Measurements from ENCODE around the gene TFPI2. TPM values are rescaled to one million over a fixed set of nuclear protein-coding genes. Genes with fewer than 3 reads are reported as not detected.

Gene TFPI2
- total and polyA plus RNA-seq, 4 donors: 1.4 to 9.1 (median 3.6) TPM

- DNase-seq (ENCODE audit: low spot score): peak; percentile 46
- H3K4me1 ChIP-seq (ENCODE audit: control insufficient read depth in 4 of 4, insufficient read depth in 4 of 4, low read length in 3 of 4): peaks cover 0 to 9% (median 4%) of the 10 kb centered on the region in 4 donors
- 7% methylated on average over 39 of the region's 39 CpGs for WGBS
- peak within 1 kb of the TSS; percentile 64 to 76 for H3K27ac ChIP-seq (ENCODE audit: low read depth in 1 of 2, low read length in 2 of 2)
- TF ChIP-seq CTCF (IDR thresholded peaks at IDR 0.05; ENCODE audit: low read depth, low read length, missing input control) (no peak), RAD21 (IDR thresholded peaks at IDR 0.05) (no peak), GABPA (IDR thresholded peaks at IDR 0.05 in 1 of 2, conservative IDR thresholded peaks at IDR 0.05 in 1 of 2) (no peak), YY1 (IDR thresholded peaks at IDR 0.05) (peak; percentile 29), FOXA2 (IDR thresholded peaks at IDR 0.05) (no peak), SP1 (IDR thresholded peaks at IDR 0.05) (peak; percentile 9), TAF1 (conservative IDR thresholded peaks at IDR 0.05) (peak; percentile 27), FOXA1 (IDR thresholded peaks at IDR 0.05) (no peak), NR2F2 (IDR thresholded peaks at IDR 0.05) (no peak), RXRA (IDR thresholded peaks at IDR 0.05) (no peak), HNF4G (IDR thresholded peaks at IDR 0.05) (no peak), HNF4A (conservative IDR thresholded peaks at IDR 0.05) (no peak), REST (IDR thresholded peaks at IDR 0.05) (no peak), EGR1 (IDR thresholded peaks at IDR 0.05; ENCODE audit: low read depth in 2 of 2) (no peak), JUND (IDR thresholded peaks at IDR 0.05) (no peak)
- TF ChIP-seq, protein P1, sequence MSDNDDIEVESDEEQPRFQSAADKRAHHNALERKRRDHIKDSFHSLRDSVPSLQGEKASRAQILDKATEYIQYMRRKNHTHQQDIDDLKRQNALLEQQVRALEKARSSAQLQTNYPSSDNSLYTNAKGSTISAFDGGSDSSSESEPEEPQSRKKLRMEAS (IDR thresholded peaks at IDR 0.05): no peak
- TF ChIP-seq, protein P2, sequence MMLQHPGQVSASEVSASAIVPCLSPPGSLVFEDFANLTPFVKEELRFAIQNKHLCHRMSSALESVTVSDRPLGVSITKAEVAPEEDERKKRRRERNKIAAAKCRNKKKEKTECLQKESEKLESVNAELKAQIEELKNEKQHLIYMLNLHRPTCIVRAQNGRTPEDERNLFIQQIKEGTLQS (IDR thresholded peaks at IDR 0.05): no peak
- TF ChIP-seq, protein P3, sequence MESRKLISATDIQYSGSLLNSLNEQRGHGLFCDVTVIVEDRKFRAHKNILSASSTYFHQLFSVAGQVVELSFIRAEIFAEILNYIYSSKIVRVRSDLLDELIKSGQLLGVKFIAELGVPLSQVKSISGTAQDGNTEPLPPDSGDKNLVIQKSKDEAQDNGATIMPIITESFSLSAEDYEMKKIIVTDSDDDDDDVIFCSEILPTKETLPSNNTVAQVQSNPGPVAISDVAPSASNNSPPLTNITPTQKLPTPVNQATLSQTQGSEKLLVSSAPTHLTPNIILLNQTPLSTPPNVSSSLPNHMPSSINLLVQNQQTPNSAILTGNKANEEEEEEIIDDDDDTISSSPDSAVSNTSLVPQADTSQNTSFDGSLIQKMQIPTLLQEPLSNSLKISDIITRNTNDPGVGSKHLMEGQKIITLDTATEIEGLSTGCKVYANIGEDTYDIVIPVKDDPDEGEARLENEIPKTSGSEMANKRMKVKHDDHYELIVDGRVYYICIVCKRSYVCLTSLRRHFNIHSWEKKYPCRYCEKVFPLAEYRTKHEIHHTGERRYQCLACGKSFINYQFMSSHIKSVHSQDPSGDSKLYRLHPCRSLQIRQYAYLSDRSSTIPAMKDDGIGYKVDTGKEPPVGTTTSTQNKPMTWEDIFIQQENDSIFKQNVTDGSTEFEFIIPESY (IDR thresholded peaks at IDR 0.05): no peak
- peak within 1 kb of the TSS; percentile 35 to 58 (median 51) for H3K4me3 ChIP-seq (ENCODE audit: low read depth in 1 of 3, low read length in 3 of 3)
- peak within 1 kb of the TSS; percentile 28 to 33 for H3K9ac ChIP-seq (ENCODE audit: low read depth in 1 of 2, low read length in 2 of 2)
- H3K27me3 ChIP-seq (ENCODE audit: control insufficient read depth in 4 of 4, insufficient read depth in 4 of 4, low read length in 3 of 4): peaks cover 0 to 7% (median 0%) of the 10 kb centered on the region in 4 donors
- no peaks in the 10 kb centered on the region for H3K9me3 ChIP-seq (ENCODE audit: control insufficient read depth in 4 of 4, low read length in 3 of 4)
- H3K36me3 ChIP-seq (ENCODE audit: control insufficient read depth in 4 of 4, insufficient read depth in 3 of 4, low read depth in 1 of 4, low read length in 3 of 4): no peaks in the 10 kb centered on the region
Observed at GRCh38 chr7:93921607-93922566, 31.3 kb upstream of the TFPI2 start, which contains the start of gene GNG11. Gene GNG11, plus strand, starts transcription at chr7:93921735. Its CDS starts 403 bp downstream, at chr7:93922138.

Data from liver (tissue), 9 donors.